CD14-positive monocyte (primary cell): ENCODE results near the gene WNT7A. TPM values are rescaled to one million over a fixed set of nuclear protein-coding genes. Genes with fewer than 3 reads are reported as not detected.
A peak's percentile ranks its signal among the peaks of the same experiment; 100 is the strongest.

Source experiments
- DNase-seq, 3 donors: peaks; one replicate each; pipeline ENCODE4 v3.0.0-alpha.2; 2011 to 2022
- H2AFZ ChIP-seq: 2 replicates; pipeline ENCODE4 v1.6.0; 2012; ENCODE audit warnings: mild to moderate bottlenecking, low read depth, low read length, inconsistent platforms; ENCODE audit not compliant: insufficient read depth, poor library complexity, severe bottlenecking
- H3K27ac ChIP-seq, 2 donors: 1 replicate in 1 of 2; 2 replicates in 1 of 2; pipeline ENCODE4 v1.5.1; 2012 to 2013; ENCODE audit warnings: low read length in 2 of 2, control low read depth in 1 of 2, inconsistent platforms in 1 of 2, low read depth in 1 of 2, mild to moderate bottlenecking in 1 of 2
- H3K27me3 ChIP-seq, 2 donors: one replicate each; pipeline versions ENCODE4 v1.6.0 to v1.6.1; 2011 to 2013; ENCODE audit warnings: low read length in 2 of 2; ENCODE audit not compliant: control insufficient read depth in 2 of 2, insufficient read depth in 2 of 2
- H3K36me3 ChIP-seq, 2 donors: replicated peaks in 1 of 2; 1 replicate in 1 of 2; 2 replicates in 1 of 2; pipeline versions ENCODE4 v1.5.1 to v1.6.1; 2012 to 2013; ENCODE audit warnings: low read length in 2 of 2, control low read depth in 1 of 2, inconsistent platforms in 1 of 2, mild to moderate bottlenecking in 1 of 2; ENCODE audit not compliant: insufficient read depth in 2 of 2, control insufficient read depth in 1 of 2
- H3K4me1 ChIP-seq, 2 donors: 1 replicate in 1 of 2; 2 replicates in 1 of 2; pipeline versions ENCODE4 v1.5.1 to v1.6.1; 2012 to 2013; ENCODE audit warnings: low read length in 2 of 2, control low read depth in 1 of 2, inconsistent platforms in 1 of 2, mild to moderate bottlenecking in 1 of 2, moderate library complexity in 1 of 2; ENCODE audit not compliant: insufficient read depth in 2 of 2, control insufficient read depth in 1 of 2
- H3K4me2 ChIP-seq: replicated peaks from 2 replicates; pipeline ENCODE3; 2012; ENCODE audit warnings: low read length, moderate library complexity, mild to moderate bottlenecking; ENCODE audit not compliant: poor library complexity, severe bottlenecking; ENCODE audit errors: extremely low read depth
- H3K4me3 ChIP-seq, 3 experiments: fragments of 200-600 bp in 1 of 3; sonication (generic) in 1 of 3; replicated peaks in 1 of 3; 1 replicate in 2 of 3; 2 replicates in 1 of 3; pipeline ENCODE4 v1.5.1; 2011 to 2013; ENCODE audit warnings: low read length in 3 of 3, mild to moderate bottlenecking in 3 of 3, control low read depth in 2 of 3, low read depth in 2 of 3, inconsistent platforms in 1 of 3, moderate library complexity in 1 of 3
- H3K79me2 ChIP-seq: 2 replicates; pipeline ENCODE4 v1.6.0; 2012; ENCODE audit warnings: mild to moderate bottlenecking, control low read depth, inconsistent platforms, low read length, moderate library complexity; ENCODE audit not compliant: insufficient read depth
- H3K9ac ChIP-seq: 2 replicates; pipeline ENCODE4 v1.6.0; 2017; ENCODE audit warnings: low read length, mild to moderate bottlenecking; ENCODE audit not compliant: insufficient read depth, poor library complexity, severe bottlenecking
- H3K9me3 ChIP-seq, 2 donors: replicated peaks in 1 of 2; 1 replicate in 1 of 2; 2 replicates in 1 of 2; pipeline versions ENCODE4 v1.5.1 to v1.6.1; 2012 to 2013; ENCODE audit warnings: low read length in 2 of 2, control low read depth in 1 of 2; ENCODE audit not compliant: control insufficient read depth in 1 of 2, insufficient read depth in 1 of 2
- H4K20me1 ChIP-seq: 2 replicates; pipeline ENCODE4 v1.6.0; 2012; ENCODE audit warnings: mild to moderate bottlenecking, low read length, control low read depth, moderate library complexity; ENCODE audit not compliant: insufficient read depth
- H3K27ac Mint-ChIP-seq, 7 donors: one replicate each; pipeline ENCODE4 v1.8.0; 2020; ENCODE audit warnings: mild to moderate bottlenecking in 7 of 7, mixed read lengths in 7 of 7, moderate library complexity in 6 of 7, inconsistent platforms in 2 of 7
- H3K27me3 Mint-ChIP-seq, 3 donors: one replicate each; pipeline ENCODE4 v1.8.0; 2021 to 2022; ENCODE audit warnings: low read depth in 3 of 3, mild to moderate bottlenecking in 3 of 3, mixed read lengths in 3 of 3, moderate library complexity in 3 of 3, inconsistent platforms in 1 of 3
- H3K36me3 Mint-ChIP-seq, 2 donors: one replicate each; pipeline ENCODE4 v1.8.0; 2020; ENCODE audit warnings: mixed read lengths in 2 of 2, inconsistent platforms in 1 of 2, mild to moderate bottlenecking in 1 of 2
- H3K4me1 Mint-ChIP-seq: one replicate; pipeline ENCODE4 v1.8.0; 2020; ENCODE audit warnings: mild to moderate bottlenecking, mixed read lengths
- H3K4me3 Mint-ChIP-seq, 2 donors: one replicate each; pipeline ENCODE4 v1.8.0; 2020; ENCODE audit warnings: mild to moderate bottlenecking in 2 of 2, mixed read lengths in 2 of 2, moderate library complexity in 1 of 2
- H3K9me3 Mint-ChIP-seq, 7 donors: one replicate each; pipeline ENCODE4 v1.8.0; 2020 to 2022; ENCODE audit warnings: mixed read lengths in 7 of 7, mild to moderate bottlenecking in 6 of 7, moderate library complexity in 6 of 7, inconsistent platforms in 2 of 7
- WGBS: methylation state at CpG from one replicate; pipeline ENCODE4 v1.1.5; 2013; ENCODE audit warnings: missing lambda C conversion rate; ENCODE audit not compliant: insufficient coverage; 5-methylcytosine and 5-hydroxymethylcytosine counted together
- intact Hi-C, 2 donors: fragments of 100-400 bp; cut with micrococcal nuclease; formaldehyde crosslinking; loops; one replicate each; pipeline versions ENCODE4 v1.15.0 to v1.15.1; 2023
- polyA plus RNA-seq, 3 donors: library from polyadenylated mRNA; depleted of rRNA in 1 of 3; unstranded in 2 of 3; stranded (reverse) in 1 of 3; fragments of 300-500 nt in 2 of 3; fragments of >200 nt in 1 of 3; fragmentation: Illumina TruSeq in 2 of 3; gene quantifications; 1 replicate in 2 of 3; 2 replicates in 1 of 3; pipeline ENCODE4 v1.2.3, GENCODE V29; 2012 to 2021
- TF ChIP-seq, protein P1 (sequence below): fragments of 200-600 bp; IDR thresholded peaks from one replicate; pipeline ENCODE4 v1.8.0; 2022; ENCODE audit warnings: antibody characterized with exemption, mild to moderate bottlenecking

The WNT7A gene
- polyA plus RNA-seq, 3 donors: not detected

DNA sequence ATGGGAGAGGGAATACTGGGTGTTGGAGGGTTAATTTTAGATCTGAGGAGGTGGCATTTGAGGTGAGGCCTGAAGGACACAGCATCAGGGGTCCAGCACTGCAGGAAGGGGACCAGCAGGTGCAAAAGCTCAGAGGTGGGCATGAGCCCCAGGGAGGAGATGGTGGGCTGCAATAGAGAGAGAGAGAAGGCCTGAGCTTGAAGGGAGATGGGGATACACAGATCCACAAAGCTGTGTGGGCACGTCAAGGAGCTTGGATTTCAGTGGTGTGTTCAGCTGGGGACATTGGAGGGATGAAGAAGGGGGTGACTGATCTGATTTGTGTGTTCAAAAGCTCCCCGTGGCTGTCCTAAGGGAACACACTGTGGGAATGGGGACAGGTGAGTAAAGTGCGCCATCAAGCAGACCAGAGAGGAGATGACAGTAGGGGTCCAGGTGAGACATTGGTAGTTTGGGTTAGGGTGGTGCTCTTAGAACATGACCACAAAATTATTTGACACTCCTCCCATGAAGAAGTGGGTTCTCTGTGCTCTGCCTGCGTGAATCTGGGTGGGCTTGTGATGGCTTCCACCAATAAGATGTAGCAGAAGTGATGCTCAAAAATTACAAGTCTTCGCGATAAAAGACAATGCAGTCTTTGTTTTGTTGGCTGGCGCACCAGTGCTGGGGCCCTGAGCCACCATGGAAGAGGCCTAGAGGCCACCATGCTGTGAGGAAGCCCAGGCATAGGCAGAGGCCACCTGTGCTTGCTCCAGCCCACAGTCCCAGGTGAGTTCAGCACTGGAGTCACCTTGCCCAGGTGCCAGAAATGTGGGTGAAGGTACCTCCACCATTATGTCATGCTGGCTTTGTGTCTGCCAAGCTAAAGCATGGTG, 1.9 kb upstream of the WNT7A start:
- DNase-seq: no peak
- no peak overlapping the region for H3K27ac ChIP-seq
- peaks cover 39 to 59% of the 10 kb centered on the region in 2 donors for H3K27me3 ChIP-seq
- H3K4me2 ChIP-seq: no peak overlapping the region
- H3K27me3 Mint-ChIP-seq: peaks cover 62 to 71% (median 69%) of the 10 kb centered on the region in 3 donors
- TF ChIP-seq, protein P1, sequence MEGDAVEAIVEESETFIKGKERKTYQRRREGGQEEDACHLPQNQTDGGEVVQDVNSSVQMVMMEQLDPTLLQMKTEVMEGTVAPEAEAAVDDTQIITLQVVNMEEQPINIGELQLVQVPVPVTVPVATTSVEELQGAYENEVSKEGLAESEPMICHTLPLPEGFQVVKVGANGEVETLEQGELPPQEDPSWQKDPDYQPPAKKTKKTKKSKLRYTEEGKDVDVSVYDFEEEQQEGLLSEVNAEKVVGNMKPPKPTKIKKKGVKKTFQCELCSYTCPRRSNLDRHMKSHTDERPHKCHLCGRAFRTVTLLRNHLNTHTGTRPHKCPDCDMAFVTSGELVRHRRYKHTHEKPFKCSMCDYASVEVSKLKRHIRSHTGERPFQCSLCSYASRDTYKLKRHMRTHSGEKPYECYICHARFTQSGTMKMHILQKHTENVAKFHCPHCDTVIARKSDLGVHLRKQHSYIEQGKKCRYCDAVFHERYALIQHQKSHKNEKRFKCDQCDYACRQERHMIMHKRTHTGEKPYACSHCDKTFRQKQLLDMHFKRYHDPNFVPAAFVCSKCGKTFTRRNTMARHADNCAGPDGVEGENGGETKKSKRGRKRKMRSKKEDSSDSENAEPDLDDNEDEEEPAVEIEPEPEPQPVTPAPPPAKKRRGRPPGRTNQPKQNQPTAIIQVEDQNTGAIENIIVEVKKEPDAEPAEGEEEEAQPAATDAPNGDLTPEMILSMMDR: no peak
- no peak overlapping the region for H3K4me3 ChIP-seq
- peaks cover 0 to 11% (median 4%) of the 10 kb centered on the region in 7 donors for H3K9me3 Mint-ChIP-seq
- no peaks in the 10 kb centered on the region for H3K36me3 Mint-ChIP-seq
- peaks cover 0 to 27% of the 10 kb centered on the region in 2 donors for H3K9me3 ChIP-seq
- no peaks in the 10 kb centered on the region for H3K79me2 ChIP-seq
- peaks cover 4% of the 10 kb centered on the region for H3K4me1 Mint-ChIP-seq
- intact Hi-C loops: no loop called here
- H3K9ac ChIP-seq: no peak overlapping the region
- no peaks in the 10 kb centered on the region for H4K20me1 ChIP-seq
- WGBS: 88% methylated on average over 5 of the region's 7 CpGs
- H2AFZ ChIP-seq: no peak overlapping the region
- H3K4me3 Mint-ChIP-seq: peak overlapping the region in 1 of 2 donors; percentile 74
- peaks cover 3 to 4% of the 10 kb centered on the region in 2 donors for H3K4me1 ChIP-seq
- H3K27ac Mint-ChIP-seq: peak overlapping the region in 1 of 7 donors; percentile 8
- no peaks in the 10 kb centered on the region for H3K36me3 ChIP-seq

DNA sequence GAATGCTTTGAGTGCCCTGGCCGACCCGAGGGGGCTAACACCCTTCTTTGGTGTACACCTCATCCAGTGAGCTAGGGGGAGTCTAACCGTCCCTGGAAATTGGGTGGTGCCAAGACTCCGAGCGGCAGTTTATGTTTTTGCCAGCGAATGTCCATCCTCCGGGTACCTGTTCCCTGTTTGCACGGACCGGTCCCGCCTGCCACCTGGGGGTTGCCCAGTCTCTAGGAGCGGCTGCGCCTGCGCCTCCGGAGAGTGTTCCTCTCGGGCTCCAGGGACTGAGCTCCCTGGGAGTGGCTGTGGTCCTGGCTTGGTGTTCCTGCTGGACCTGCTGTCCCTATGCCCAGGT, 913 bp upstream of the WNT7A start:
- peak overlapping the region in 1 of 2 donors; percentile 74 for H3K4me3 Mint-ChIP-seq
- Histone ChIP-seq H3K4me3 (no peak overlapping the region), H3K79me2 (no peaks in the 10 kb centered on the region), H4K20me1 (no peaks in the 10 kb centered on the region), H2AFZ (no peak overlapping the region), H3K9ac (no peak overlapping the region), H3K36me3 (no peaks in the 10 kb centered on the region), H3K4me1 (peaks cover 3 to 4% of the 10 kb centered on the region in 2 donors), H3K9me3 (peaks cover 0 to 30% of the 10 kb centered on the region in 2 donors), H3K27ac (no peak overlapping the region), H3K4me2 (no peak overlapping the region), H3K27me3 (peaks cover 48 to 69% of the 10 kb centered on the region in 2 donors)
- H3K27me3 Mint-ChIP-seq: peaks cover 71 to 79% (median 77%) of the 10 kb centered on the region in 3 donors
- intact Hi-C loops: no loop called here
- WGBS: 7% methylated on average over 15 of the region's 15 CpGs
- H3K27ac Mint-ChIP-seq: no peak overlapping the region
- TF ChIP-seq, protein P1: no peak
- no peaks in the 10 kb centered on the region for H3K36me3 Mint-ChIP-seq
- DNase-seq: no peak
- H3K9me3 Mint-ChIP-seq: peaks cover 0 to 13% (median 4%) of the 10 kb centered on the region in 7 donors
- peaks cover 4% of the 10 kb centered on the region for H3K4me1 Mint-ChIP-seq
